Body of pancreas (tissue), 4 donors: ENCODE data around the gene GPBP1. TPM values are rescaled to one million over a fixed set of nuclear protein-coding genes. Genes with fewer than 3 reads are reported as not detected.

Experiments used
- ATAC-seq: fragments of 150-250 bp; one replicate; pipeline ENCODE4 v1.9.1; 2016
- DNase-seq, 4 donors: peaks; one replicate each; pipeline ENCODE4 v3.0.0-alpha.2; 2019
- H3K27ac ChIP-seq, 4 donors: fragments of 200-600 bp; sonication (generic); 1 replicate in 3 of 4; 2 replicates in 1 of 4; pipeline versions ENCODE4 v1.5.1 to v1.6.1; 2016 to 2019; ENCODE audit warnings: mild to moderate bottlenecking in 1 of 4, mixed read lengths in 1 of 4, moderate library complexity in 1 of 4
- H3K27me3 ChIP-seq, 2 donors: fragments of 200-600 bp; sonication (generic); one replicate each; pipeline ENCODE4 v1.6.0; 2016; ENCODE audit warnings: mild to moderate bottlenecking in 1 of 2
- H3K36me3 ChIP-seq, 2 donors: fragments of 200-600 bp; sonication (generic); replicated peaks in 1 of 2; 2 replicates each; pipeline ENCODE4 v1.5.1; 2016; ENCODE audit warnings: low read depth in 2 of 2; ENCODE audit not compliant: insufficient read depth in 1 of 2
- H3K4me1 ChIP-seq: fragments of 200-600 bp; sonication (generic); one replicate; pipeline ENCODE4 v1.6.0; 2016
- H3K4me3 ChIP-seq, 2 donors: fragments of 200-600 bp; sonication (generic); 1 replicate in 1 of 2; 2 replicates in 1 of 2; pipeline ENCODE4 v1.5.1; 2016 to 2019
- H3K9me3 ChIP-seq, 3 donors: fragments of 200-600 bp; sonication (generic); 1 replicate in 2 of 3; 2 replicates in 1 of 3; pipeline ENCODE4 v1.5.1; 2016
- POLR2A ChIP-seq, 3 donors: fragments of 450-650 bp; IDR thresholded peaks; one replicate each; pipeline ENCODE4 v1.6.1; 2016; ENCODE audit warnings: antibody characterized with exemption in 3 of 3, mild to moderate bottlenecking in 2 of 3
- WGBS, 2 donors: methylation state at CpG; one replicate each; pipeline ENCODE4 v1.1.5; 2017; 5-methylcytosine and 5-hydroxymethylcytosine counted together
- intact Hi-C: fragments of 100-400 bp; cut with DNase I; formaldehyde crosslinking; loops from one replicate; pipeline ENCODE4 v1.15.1; 2023
- total RNA-seq, 2 donors: library from RNA; depleted of rRNA; stranded (reverse); fragments of >200 nt; gene quantifications; one replicate each; pipeline ENCODE4 v1.1.0, GENCODE V29; 2016
- TF ChIP-seq, protein P1 (sequence below), 7 experiments: fragments of 450-650 bp in 4 of 7; fragments of 200-600 bp in 3 of 7; sonication (generic) in 3 of 7; IDR thresholded peaks; one replicate each; pipeline ENCODE4 v1.5.1; 2016 to 2019; ENCODE audit warnings: antibody characterized with exemption in 7 of 7

GPBP1 gene
- total RNA-seq, 2 donors from 2014 or later, result 53.2 to 67.2 TPM

- intact Hi-C loops, result no loop called here
- Histone ChIP-seq H3K27me3 (no peaks in the 10 kb centered on the region), H3K4me1 (peaks cover 20% of the 10 kb centered on the region), H3K9me3 (no peaks in the 10 kb centered on the region), H3K27ac (no peak overlapping the region), H3K36me3 (no peaks in the 10 kb centered on the region), H3K4me3 (no peak overlapping the region)
- TF ChIP-seq, protein P1, sequence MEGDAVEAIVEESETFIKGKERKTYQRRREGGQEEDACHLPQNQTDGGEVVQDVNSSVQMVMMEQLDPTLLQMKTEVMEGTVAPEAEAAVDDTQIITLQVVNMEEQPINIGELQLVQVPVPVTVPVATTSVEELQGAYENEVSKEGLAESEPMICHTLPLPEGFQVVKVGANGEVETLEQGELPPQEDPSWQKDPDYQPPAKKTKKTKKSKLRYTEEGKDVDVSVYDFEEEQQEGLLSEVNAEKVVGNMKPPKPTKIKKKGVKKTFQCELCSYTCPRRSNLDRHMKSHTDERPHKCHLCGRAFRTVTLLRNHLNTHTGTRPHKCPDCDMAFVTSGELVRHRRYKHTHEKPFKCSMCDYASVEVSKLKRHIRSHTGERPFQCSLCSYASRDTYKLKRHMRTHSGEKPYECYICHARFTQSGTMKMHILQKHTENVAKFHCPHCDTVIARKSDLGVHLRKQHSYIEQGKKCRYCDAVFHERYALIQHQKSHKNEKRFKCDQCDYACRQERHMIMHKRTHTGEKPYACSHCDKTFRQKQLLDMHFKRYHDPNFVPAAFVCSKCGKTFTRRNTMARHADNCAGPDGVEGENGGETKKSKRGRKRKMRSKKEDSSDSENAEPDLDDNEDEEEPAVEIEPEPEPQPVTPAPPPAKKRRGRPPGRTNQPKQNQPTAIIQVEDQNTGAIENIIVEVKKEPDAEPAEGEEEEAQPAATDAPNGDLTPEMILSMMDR (IDR thresholded peaks at IDR 0.05), result no peak
- TF ChIP-seq POLR2A (IDR thresholded peaks at IDR 0.05), result no peak
- ATAC-seq (no peak), DNase-seq (no peak)
- WGBS, 2 donors, result 91 to 93% methylated on average over 7 of the region's 7 CpGs
Observed at GRCh38 chr5:57207681-57208080, 33.8 kb downstream of the GPBP1 start.

GRCh38 chr5:57209316-57210040, 35.6 kb downstream of the GPBP1 start:
- DNase-seq (no peak), ATAC-seq (no peak)
- no peaks in the 10 kb centered on the region for H3K9me3 ChIP-seq
- H3K27me3 ChIP-seq, result no peaks in the 10 kb centered on the region
- WGBS, 2 donors, result 29 to 38% methylated on average over 2 of the region's 2 CpGs
- no peak for TF ChIP-seq POLR2A (IDR thresholded peaks at IDR 0.05)
- TF ChIP-seq, protein P1 (IDR thresholded peaks at IDR 0.05), result no peak
- no peak overlapping the region for H3K27ac ChIP-seq
- H3K36me3 ChIP-seq, result peaks cover 1 to 4% of the 10 kb centered on the region in 2 donors
- peaks cover 9% of the 10 kb centered on the region for H3K4me1 ChIP-seq
- intact Hi-C loops, result no loop called here
- no peak overlapping the region for H3K4me3 ChIP-seq

- H3K27me3 ChIP-seq, result no peaks in the 10 kb centered on the region
- DNase-seq (no peak), ATAC-seq (no peak)
- peaks cover 6 to 10% of the 10 kb centered on the region in 2 donors for H3K36me3 ChIP-seq
- H3K9me3 ChIP-seq, result no peaks in the 10 kb centered on the region
- no peak overlapping the region for H3K27ac ChIP-seq
- TF ChIP-seq, protein P1 (IDR thresholded peaks at IDR 0.05), result no peak
- no peak for TF ChIP-seq POLR2A (IDR thresholded peaks at IDR 0.05)
- H3K4me3 ChIP-seq, result no peak overlapping the region
- intact Hi-C loops, result no loop called here
- peaks cover 9% of the 10 kb centered on the region for H3K4me1 ChIP-seq
Observed at GRCh38 chr5:57210633-57211032, 36.8 kb downstream of the GPBP1 start.

DNA sequence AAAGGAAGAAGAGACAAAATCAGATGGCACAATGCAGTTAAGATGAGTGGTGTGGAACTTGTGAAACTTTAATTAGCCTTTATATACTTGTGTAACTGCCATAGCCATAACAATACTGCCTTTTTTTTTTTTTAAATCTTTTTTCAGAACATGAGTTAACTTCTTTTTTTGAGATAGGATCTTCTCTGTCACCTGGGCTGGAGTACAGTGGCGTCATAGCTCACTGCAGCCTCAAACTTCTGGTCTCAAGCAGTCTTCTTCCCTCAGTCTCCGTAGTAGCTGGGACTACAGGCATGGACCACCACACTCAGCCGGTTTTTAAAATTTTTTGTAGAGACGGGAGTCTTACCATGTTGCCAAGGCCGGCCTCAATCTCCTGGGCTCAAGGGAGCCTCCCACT, 37.2 kb downstream of the GPBP1 start:
- no peaks in the 10 kb centered on the region for H3K27me3 ChIP-seq
- intact Hi-C loops, result no loop called here
- peaks cover 6 to 10% of the 10 kb centered on the region in 2 donors for H3K36me3 ChIP-seq
- no peak for DNase-seq
- peaks cover 9% of the 10 kb centered on the region for H3K4me1 ChIP-seq
- no peak for TF ChIP-seq POLR2A (IDR thresholded peaks at IDR 0.05)
- TF ChIP-seq, protein P1 (IDR thresholded peaks at IDR 0.05), result no peak
- no peak overlapping the region for H3K4me3 ChIP-seq
- WGBS, 2 donors, result 84 to 89% methylated on average over 5 of the region's 5 CpGs
- H3K27ac ChIP-seq, result no peak overlapping the region
- no peaks in the 10 kb centered on the region for H3K9me3 ChIP-seq
- ATAC-seq, result no peak

DNA sequence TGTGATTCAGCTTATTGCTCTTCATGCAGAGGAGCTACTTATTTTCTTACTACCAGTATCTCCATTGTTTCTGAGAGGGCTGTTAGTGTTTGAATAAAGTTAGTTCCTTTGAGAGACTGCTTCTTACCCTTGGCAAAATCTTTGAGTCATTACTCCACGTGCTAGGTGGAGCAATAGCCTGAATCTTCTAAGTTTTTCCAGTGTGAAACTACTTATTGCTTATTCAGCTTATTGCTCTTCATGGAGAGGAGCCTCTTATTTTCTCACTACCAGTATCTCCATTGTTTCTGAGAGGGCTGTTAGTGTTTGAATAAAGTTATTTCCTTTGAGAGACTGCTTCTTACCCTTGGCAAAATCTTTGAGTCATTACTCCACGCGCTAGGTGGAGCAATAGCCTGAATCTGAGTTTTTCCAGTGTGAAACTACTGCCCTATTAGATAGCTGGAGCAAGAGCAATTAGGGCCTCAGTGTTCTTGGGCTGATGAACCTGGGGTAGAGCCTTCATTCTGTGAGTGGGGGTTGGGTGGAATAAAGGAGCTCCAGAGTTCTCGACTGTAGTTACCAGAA, 41.9 kb downstream of the GPBP1 start:
- WGBS, 2 donors, result 75 to 86% methylated on average over 4 of the region's 4 CpGs
- Histone ChIP-seq H3K4me1 (peaks cover 5% of the 10 kb centered on the region), H3K27ac (no peak overlapping the region), H3K27me3 (no peaks in the 10 kb centered on the region), H3K4me3 (no peak overlapping the region), H3K36me3 (peaks cover 6 to 10% of the 10 kb centered on the region in 2 donors), H3K9me3 (no peaks in the 10 kb centered on the region)
- intact Hi-C loops, result no loop called here
- no peak for DNase-seq
- TF ChIP-seq POLR2A (IDR thresholded peaks at IDR 0.05), result no peak
- TF ChIP-seq, protein P1 (IDR thresholded peaks at IDR 0.05), result no peak
- ATAC-seq, result no peak
